Astrocyte (in vitro differentiated cells and primary cell): ENCODE measurements around the gene C1orf35.

Source experiments
- CTCF ChIP-seq: IDR thresholded peaks from 2 replicates; pipeline ENCODE4 v1.5.1; 2011; ENCODE audit warnings: low read depth, mild to moderate bottlenecking, inconsistent platforms, low read length, moderate library complexity; ENCODE audit not compliant: insufficient read depth
- EZH2 ChIP-seq: IDR thresholded peaks from 2 replicates; pipeline ENCODE4 v1.6.1; 2012; ENCODE audit warnings: mild to moderate bottlenecking, low read length, inconsistent platforms; ENCODE audit not compliant: insufficient read depth

GRCh38 chr1:228090613-228091081 is 12.5 kb downstream of the C1orf35 start:
- TF ChIP-seq CTCF (no peak), EZH2 (no peak)
